Effector memory CD4-positive, alpha-beta T cell (primary cell): ENCODE results near the gene SLC22A4.

Experiments used
- DNase-seq, 3 donors: peaks; one replicate each; pipeline ENCODE4 v3.0.0-alpha.2; 2020
- H3K27ac ChIP-seq: 2 replicates; pipeline ENCODE4 v1.7.0; 2013; ENCODE audit warnings: mild to moderate bottlenecking, low read length, moderate library complexity; ENCODE audit not compliant: insufficient read depth, poor library complexity, severe bottlenecking
- H3K27me3 ChIP-seq: replicated peaks from 2 replicates; pipeline ENCODE4 v1.7.0; 2013; ENCODE audit warnings: mild to moderate bottlenecking, low read length; ENCODE audit not compliant: insufficient read depth, control insufficient read depth, poor library complexity, severe bottlenecking
- H3K36me3 ChIP-seq: 2 replicates; pipeline ENCODE4 v1.7.0; 2013; ENCODE audit warnings: mild to moderate bottlenecking, low read length, moderate library complexity; ENCODE audit not compliant: control insufficient read depth, insufficient read depth
- H3K4me1 ChIP-seq: 2 replicates; pipeline ENCODE4 v1.7.0; 2013; ENCODE audit warnings: low read length, mild to moderate bottlenecking; ENCODE audit not compliant: control insufficient read depth, insufficient read depth, poor library complexity, severe bottlenecking
- H3K4me3 ChIP-seq: 2 replicates; pipeline ENCODE4 v1.7.0; 2013; ENCODE audit warnings: low read length, low read depth, mild to moderate bottlenecking; ENCODE audit not compliant: insufficient read depth, poor library complexity, severe bottlenecking
- H3K9me3 ChIP-seq: 2 replicates; pipeline ENCODE4 v1.7.0; 2013; ENCODE audit warnings: mild to moderate bottlenecking, low read length, moderate library complexity; ENCODE audit not compliant: control insufficient read depth

The SLC22A4 gene

GRCh38 chr5:132344775-132345514, 50.8 kb downstream of the SLC22A4 start:
- Histone ChIP-seq H3K9me3 (no peaks in the 10 kb centered on the region), H3K4me3 (no peak overlapping the region), H3K27ac (no peak overlapping the region), H3K4me1 (no peaks in the 10 kb centered on the region), H3K27me3 (no peaks in the 10 kb centered on the region), H3K36me3 (no peaks in the 10 kb centered on the region)
- DNase-seq, result no peak

DNA sequence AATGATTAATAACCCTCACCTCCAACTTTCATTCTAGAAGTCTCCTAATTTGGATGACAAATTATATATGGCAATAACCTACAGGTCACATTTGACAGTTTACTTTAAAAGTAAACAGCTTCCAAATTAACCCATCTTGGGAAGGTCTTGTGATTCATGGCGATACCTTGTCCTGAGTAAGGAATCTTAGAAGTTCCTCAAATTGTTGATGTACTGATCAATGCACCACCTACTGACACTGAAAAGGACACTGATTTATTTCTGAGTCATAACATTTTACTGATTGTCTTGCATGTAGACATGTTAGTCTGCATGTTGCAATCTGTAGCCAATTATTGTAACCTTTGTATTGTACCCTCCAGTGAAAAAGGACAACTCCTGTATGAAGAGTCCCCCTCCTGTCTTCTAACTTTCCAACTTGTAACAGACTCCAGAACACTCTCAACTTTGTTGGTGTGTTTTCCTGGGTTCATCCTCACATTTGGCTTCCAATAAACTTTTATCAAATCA, 59.3 kb downstream of the SLC22A4 start:
- DNase-seq, result no peak
- H3K36me3 ChIP-seq, result no peaks in the 10 kb centered on the region
- H3K9me3 ChIP-seq, result no peaks in the 10 kb centered on the region
- H3K27me3 ChIP-seq, result no peaks in the 10 kb centered on the region
- H3K4me3 ChIP-seq, result no peak overlapping the region
- H3K27ac ChIP-seq, result no peak overlapping the region
- H3K4me1 ChIP-seq, result no peaks in the 10 kb centered on the region

DNA sequence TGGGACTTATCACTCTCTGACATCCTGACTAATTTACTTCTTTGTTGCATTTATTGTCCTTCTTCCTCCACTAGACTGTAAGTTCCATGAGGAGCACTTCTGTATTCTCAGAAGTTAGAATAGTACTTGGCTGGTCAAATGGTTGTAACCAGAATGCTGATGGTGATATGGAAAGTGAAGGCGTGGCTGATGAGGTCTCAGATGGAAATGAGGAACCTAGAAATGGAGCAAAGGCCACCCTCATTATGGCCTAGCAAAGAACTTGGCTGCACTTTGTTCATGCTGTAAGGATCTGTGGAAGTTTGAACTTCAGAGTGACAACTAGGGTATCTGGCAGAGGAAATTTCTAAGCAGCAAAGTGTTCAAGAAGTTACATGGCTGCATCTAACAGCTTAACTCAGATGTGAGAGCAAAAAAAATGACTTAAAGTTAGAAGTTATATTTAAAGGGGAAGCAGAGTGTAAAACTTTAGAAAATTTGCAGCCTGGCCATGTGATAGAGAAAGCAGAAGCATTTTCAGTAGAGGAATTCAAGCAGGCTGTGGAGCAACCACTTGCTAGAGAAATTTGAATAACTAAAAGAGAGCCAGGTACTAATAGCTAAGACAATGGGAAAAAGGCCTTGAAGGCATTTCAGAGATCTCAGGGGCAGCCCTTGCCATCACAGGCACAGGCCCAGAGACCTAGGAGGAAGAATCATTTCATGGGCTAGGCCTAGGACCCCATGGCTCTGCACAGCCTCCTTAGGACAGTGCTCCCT, 60.4 kb downstream of the SLC22A4 start:
- H3K27me3 ChIP-seq, result no peaks in the 10 kb centered on the region
- H3K27ac ChIP-seq, result no peak overlapping the region
- no peaks in the 10 kb centered on the region for H3K36me3 ChIP-seq
- no peak overlapping the region for H3K4me3 ChIP-seq
- no peaks in the 10 kb centered on the region for H3K9me3 ChIP-seq
- no peaks in the 10 kb centered on the region for H3K4me1 ChIP-seq
- no peak for DNase-seq

DNA sequence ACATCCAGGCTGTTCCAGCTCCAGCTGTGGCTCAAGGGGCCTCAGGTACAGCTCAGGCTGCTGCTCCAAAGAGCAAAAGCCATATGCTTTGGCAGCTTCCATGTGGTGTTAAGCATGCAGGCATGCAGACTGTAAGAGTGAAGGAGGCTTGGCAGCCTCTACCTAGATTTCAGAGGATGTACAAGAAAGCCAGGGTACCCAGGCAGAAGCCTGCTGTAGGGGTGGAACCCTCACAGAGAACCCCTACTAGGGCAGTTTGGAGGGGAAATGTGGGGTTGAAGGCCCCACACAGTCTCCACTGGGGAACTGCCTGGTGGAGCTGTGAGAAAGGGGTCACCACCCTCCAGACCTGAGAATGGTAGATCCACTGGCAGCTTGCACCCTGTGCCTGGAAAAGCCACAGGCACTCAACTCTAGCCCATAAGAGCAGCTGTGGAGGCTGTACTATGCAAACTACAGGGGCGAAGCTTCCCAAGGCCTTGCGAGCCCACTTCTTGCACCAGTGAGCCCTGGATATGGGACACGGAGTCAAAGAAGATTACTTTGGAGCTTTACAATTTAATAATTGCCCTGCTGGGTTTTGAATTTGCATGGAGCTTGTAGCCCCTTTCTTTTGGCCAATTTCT, 61.1 kb downstream of the SLC22A4 start:
- Histone ChIP-seq H3K36me3 (no peaks in the 10 kb centered on the region), H3K4me1 (no peaks in the 10 kb centered on the region), H3K9me3 (no peaks in the 10 kb centered on the region), H3K27me3 (no peaks in the 10 kb centered on the region), H3K4me3 (no peak overlapping the region), H3K27ac (no peak overlapping the region)
- no peak for DNase-seq

GRCh38 chr5:132358775-132359174, 64.6 kb downstream of the SLC22A4 start:
- Histone ChIP-seq H3K27me3 (no peaks in the 10 kb centered on the region), H3K9me3 (no peaks in the 10 kb centered on the region), H3K4me3 (no peak overlapping the region), H3K36me3 (no peaks in the 10 kb centered on the region), H3K4me1 (no peaks in the 10 kb centered on the region), H3K27ac (no peak overlapping the region)
- no peak for DNase-seq

DNA sequence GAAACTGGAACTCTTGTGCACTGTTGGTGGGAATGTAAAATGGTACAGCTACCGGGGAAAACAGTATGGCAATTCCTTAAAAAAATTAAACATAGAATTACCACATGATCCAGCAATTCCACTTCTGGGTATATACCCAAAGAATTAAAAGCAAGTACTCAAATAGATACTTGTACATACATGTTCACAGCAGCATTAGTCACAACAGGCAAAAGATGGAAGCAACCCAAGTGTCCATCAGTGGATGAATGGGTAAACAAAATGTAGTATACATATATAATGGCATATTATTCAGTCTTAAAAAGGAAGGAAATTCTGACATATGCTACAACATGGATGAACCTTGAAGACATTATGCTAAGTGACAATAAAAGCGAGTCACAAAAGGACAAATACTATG, 67.9 kb downstream of the SLC22A4 start:
- Histone ChIP-seq H3K9me3 (no peaks in the 10 kb centered on the region), H3K4me1 (no peaks in the 10 kb centered on the region), H3K27me3 (no peaks in the 10 kb centered on the region), H3K4me3 (no peak overlapping the region), H3K27ac (no peak overlapping the region), H3K36me3 (no peaks in the 10 kb centered on the region)
- DNase-seq, result no peak

GRCh38 chr5:132363431-132364112, 69.4 kb downstream of the SLC22A4 start:
- H3K27ac ChIP-seq, result no peak overlapping the region
- H3K4me1 ChIP-seq, result no peaks in the 10 kb centered on the region
- no peak overlapping the region for H3K4me3 ChIP-seq
- no peaks in the 10 kb centered on the region for H3K27me3 ChIP-seq
- H3K9me3 ChIP-seq, result no peaks in the 10 kb centered on the region
- DNase-seq, result no peak
- H3K36me3 ChIP-seq, result no peaks in the 10 kb centered on the region

DNA sequence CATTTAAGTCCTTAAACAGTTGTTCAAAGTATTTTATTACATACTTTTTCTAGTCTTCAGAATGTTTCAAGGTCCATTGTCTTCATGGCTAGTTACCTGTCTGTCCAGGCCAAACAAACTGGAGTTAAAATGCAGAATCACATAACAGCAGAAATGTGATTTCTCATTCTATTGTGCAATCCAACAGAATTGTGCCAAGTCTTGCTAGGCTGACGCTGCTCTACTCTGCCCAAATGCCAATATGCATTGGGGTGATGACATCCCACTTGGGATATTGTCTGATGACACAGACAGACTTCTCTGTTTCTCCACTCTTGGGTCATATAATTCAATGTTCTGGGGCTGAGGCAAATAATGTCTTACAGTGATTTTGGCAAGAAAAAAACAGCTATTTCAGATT, 70.1 kb downstream of the SLC22A4 start:
- H3K4me1 ChIP-seq, result no peaks in the 10 kb centered on the region
- H3K27me3 ChIP-seq, result no peaks in the 10 kb centered on the region
- no peak overlapping the region for H3K27ac ChIP-seq
- DNase-seq, result no peak
- H3K4me3 ChIP-seq, result no peak overlapping the region
- H3K36me3 ChIP-seq, result no peaks in the 10 kb centered on the region
- H3K9me3 ChIP-seq, result no peaks in the 10 kb centered on the region

DNA sequence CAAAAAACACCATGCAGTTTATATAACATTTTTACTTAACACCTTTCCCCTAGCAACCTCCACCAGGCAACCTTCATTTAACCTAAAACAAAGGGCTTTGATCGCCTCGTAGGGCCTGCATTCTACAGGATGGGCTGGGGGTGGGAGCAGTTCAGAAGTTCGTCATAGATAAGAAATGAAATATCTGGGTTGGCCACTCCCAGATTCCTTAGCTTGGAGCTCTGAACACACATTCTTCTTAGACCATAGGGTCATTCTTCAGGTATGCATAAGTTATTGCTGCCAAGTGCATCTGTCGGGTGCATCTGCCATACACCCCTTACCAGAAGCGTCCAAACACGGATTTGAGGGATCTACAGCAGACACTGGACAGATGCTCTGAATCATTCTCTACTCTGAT, 71.0 kb downstream of the SLC22A4 start:
- H3K4me3 ChIP-seq, result no peak overlapping the region
- H3K4me1 ChIP-seq, result peaks cover 2% of the 10 kb centered on the region
- no peak overlapping the region for H3K27ac ChIP-seq
- no peak for DNase-seq
- no peaks in the 10 kb centered on the region for H3K27me3 ChIP-seq
- no peaks in the 10 kb centered on the region for H3K36me3 ChIP-seq
- no peaks in the 10 kb centered on the region for H3K9me3 ChIP-seq
